ENCODE results near the gene HIBADH.

The HIBADH gene

DNA sequence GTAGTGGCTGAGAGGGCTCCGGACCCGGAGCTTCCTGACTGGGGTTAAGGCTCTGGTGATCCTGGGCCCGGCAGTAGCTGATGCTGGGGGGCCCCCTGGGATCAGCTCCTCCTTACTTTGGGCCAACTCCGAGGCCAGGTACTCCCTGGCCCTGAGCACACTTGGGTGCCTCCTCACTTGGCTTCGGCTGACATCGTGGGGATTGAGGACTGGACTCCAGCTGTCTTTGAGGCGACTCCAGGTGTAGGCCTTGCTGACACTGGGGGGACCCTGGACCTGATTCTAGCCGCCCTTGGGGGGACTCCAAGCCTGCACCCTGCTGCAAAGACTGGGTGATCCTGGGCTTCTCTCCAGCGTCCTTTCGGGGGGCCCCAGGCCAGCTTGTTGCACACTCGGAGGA lies 170.5 kb downstream of the HIBADH start:
- no peaks in the 10 kb centered on the region for H3K36me3 ChIP-seq (ENCODE audit: control insufficient read depth in 2 of 2, insufficient read depth in 1 of 2, low read length in 2 of 2)
- no peak overlapping the region for H3K27ac ChIP-seq (ENCODE audit: extremely low read depth, low read depth, low read length)
- H3K4me3 ChIP-seq (ENCODE audit: low read depth, low read length), result no peak overlapping the region
- H3K4me1 ChIP-seq (ENCODE audit: control insufficient read depth, insufficient read depth, low read length), result no peaks in the 10 kb centered on the region
- H3K9me3 ChIP-seq (ENCODE audit: control insufficient read depth, insufficient read depth, low read depth, low read length), result no peaks in the 10 kb centered on the region
- CTCF ChIA-PET, result no interaction called here
- TF ChIP-seq ZNF416 (tag by site-specific recombination; IDR thresholded peaks at IDR 0.05), result no peak
- POLR2A ChIA-PET, result no interaction called here

DNA sequence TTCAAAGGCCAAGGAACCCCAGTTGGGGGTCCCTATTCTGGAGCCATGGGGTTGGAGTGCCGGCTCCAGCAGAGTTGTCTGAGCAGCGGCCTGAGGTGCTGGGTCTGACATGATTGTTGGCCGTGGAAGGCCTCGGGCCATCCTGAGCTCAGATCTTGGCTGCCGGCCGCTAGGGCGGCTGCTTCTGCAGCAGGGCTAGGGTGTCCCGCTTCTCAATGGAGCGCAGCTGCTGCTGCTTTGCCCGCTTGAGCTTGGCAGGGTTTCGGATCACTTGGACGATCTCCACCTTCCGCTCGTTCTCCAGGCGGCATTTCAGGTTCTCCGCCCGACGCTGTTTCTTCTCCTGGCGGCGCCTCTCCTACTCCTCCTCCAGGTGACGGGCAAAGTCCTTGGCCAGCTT lies 171.1 kb downstream of the HIBADH start:
- no peaks in the 10 kb centered on the region for H3K4me1 ChIP-seq (ENCODE audit: control insufficient read depth, insufficient read depth, low read length)
- CTCF ChIA-PET, result no interaction called here
- H3K4me3 ChIP-seq (ENCODE audit: low read depth, low read length), result no peak overlapping the region
- H3K36me3 ChIP-seq (ENCODE audit: control insufficient read depth in 2 of 2, insufficient read depth in 1 of 2, low read length in 2 of 2), result no peaks in the 10 kb centered on the region
- no peak for TF ChIP-seq ZFP3 (tag by site-specific recombination; IDR thresholded peaks at IDR 0.05; ENCODE audit: low read depth)
- no peak for TF ChIP-seq ZNF114 (tag by site-specific recombination; IDR thresholded peaks at IDR 0.05)
- no peak for TF ChIP-seq ZNF561 (tag by site-specific recombination; IDR thresholded peaks at IDR 0.05; ENCODE audit: borderline replicate concordance)
- TF ChIP-seq ZNF214 (tag by site-specific recombination; IDR thresholded peaks at IDR 0.05; ENCODE audit: borderline replicate concordance), result no peak
- TF ChIP-seq KLF10 (tag by site-specific recombination; IDR thresholded peaks at IDR 0.05), result no peak
- no peak for TF ChIP-seq PRDM1 (tag by site-specific recombination; IDR thresholded peaks at IDR 0.05)
- TF ChIP-seq PRDM10 (tag by site-specific recombination; IDR thresholded peaks at IDR 0.05), result no peak
- no peak for TF ChIP-seq ZNF843 (tag by site-specific recombination; IDR thresholded peaks at IDR 0.05)
- TF ChIP-seq, protein P1, sequence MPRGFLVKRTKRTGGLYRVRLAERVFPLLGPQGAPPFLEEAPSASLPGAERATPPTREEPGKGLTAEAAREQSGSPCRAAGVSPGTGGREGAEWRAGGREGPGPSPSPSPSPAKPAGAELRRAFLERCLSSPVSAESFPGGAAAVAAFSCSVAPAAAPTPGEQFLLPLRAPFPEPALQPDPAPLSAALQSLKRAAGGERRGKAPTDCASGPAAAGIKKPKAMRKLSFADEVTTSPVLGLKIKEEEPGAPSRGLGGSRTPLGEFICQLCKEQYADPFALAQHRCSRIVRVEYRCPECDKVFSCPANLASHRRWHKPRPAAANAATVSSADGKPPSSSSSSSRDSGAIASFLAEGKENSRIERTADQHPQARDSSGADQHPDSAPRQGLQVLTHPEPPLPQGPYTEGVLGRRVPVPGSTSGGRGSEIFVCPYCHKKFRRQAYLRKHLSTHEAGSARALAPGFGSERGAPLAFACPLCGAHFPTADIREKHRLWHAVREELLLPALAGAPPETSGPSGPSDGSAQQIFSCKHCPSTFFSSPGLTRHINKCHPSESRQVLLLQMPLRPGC (tag by site-specific recombination; IDR thresholded peaks at IDR 0.05), result no peak
- no peak for TF ChIP-seq ZNF776 (tag by site-specific recombination; IDR thresholded peaks at IDR 0.05; ENCODE audit: borderline replicate concordance)
- no peak for TF ChIP-seq ZNF76 (tag by site-specific recombination; IDR thresholded peaks at IDR 0.05; ENCODE audit: borderline replicate concordance, low read depth)
- TF ChIP-seq ZNF174 (tag by site-specific recombination; IDR thresholded peaks at IDR 0.05), result no peak
- TF ChIP-seq ZNF266 (tag by site-specific recombination; IDR thresholded peaks at IDR 0.05; ENCODE audit: low read depth), result no peak
- no peak for TF ChIP-seq ZNF302 (tag by site-specific recombination; IDR thresholded peaks at IDR 0.05; ENCODE audit: low read depth)
- TF ChIP-seq ZNF157 (tag by site-specific recombination; IDR thresholded peaks at IDR 0.05), result no peak
- TF ChIP-seq EGR2 (tag by site-specific recombination; IDR thresholded peaks at IDR 0.05; ENCODE audit: low read depth), result no peak
- no peak for TF ChIP-seq BCL11A (tag by site-specific recombination; IDR thresholded peaks at IDR 0.05; ENCODE audit: low read depth)
- no peaks in the 10 kb centered on the region for H3K9me3 ChIP-seq (ENCODE audit: control insufficient read depth, insufficient read depth, low read depth, low read length)
- POLR2A ChIA-PET, result no interaction called here
- H3K27ac ChIP-seq (ENCODE audit: extremely low read depth, low read depth, low read length), result no peak overlapping the region

GRCh38 chr7:27487509-27487908 lies 175.2 kb downstream of the HIBADH start:
- ChIA-PET CTCF (interaction anchor here (0.6 to 0.7 kb wide), 2 partner anchors 57 to 111 kb away, joined by 3 read pairs; no protein-coding TSS in a partner anchor), POLR2A (no interaction called here)
- H3K4me3 ChIP-seq (ENCODE audit: low read depth, low read length), result no peak overlapping the region
- no peaks in the 10 kb centered on the region for H3K4me1 ChIP-seq (ENCODE audit: control insufficient read depth, insufficient read depth, low read length)
- no peak overlapping the region for H3K27ac ChIP-seq (ENCODE audit: extremely low read depth, low read depth, low read length)
- H3K9me3 ChIP-seq (ENCODE audit: control insufficient read depth, insufficient read depth, low read depth, low read length), result no peaks in the 10 kb centered on the region
- H3K36me3 ChIP-seq (ENCODE audit: control insufficient read depth in 2 of 2, insufficient read depth in 1 of 2, low read length in 2 of 2), result no peaks in the 10 kb centered on the region
- TF ChIP-seq ZNF423 (tag by site-specific recombination; IDR thresholded peaks at IDR 0.05) (no peak), ZNF560 (tag by site-specific recombination; IDR thresholded peaks at IDR 0.05; ENCODE audit: borderline replicate concordance) (no peak), ZSCAN30 (tag by site-specific recombination; IDR thresholded peaks at IDR 0.05) (no peak), ZNF132 (tag by site-specific recombination; IDR thresholded peaks at IDR 0.05; ENCODE audit: borderline replicate concordance) (no peak)
- TF ChIP-seq, protein P2, sequence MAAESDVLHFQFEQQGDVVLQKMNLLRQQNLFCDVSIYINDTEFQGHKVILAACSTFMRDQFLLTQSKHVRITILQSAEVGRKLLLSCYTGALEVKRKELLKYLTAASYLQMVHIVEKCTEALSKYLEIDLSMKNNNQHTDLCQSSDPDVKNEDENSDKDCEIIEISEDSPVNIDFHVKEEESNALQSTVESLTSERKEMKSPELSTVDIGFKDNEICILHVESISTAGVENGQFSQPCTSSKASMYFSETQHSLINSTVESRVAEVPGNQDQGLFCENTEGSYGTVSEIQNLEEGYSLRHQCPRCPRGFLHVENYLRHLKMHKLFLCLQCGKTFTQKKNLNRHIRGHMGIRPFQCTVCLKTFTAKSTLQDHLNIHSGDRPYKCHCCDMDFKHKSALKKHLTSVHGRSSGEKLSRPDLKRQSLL (tag by site-specific recombination; IDR thresholded peaks at IDR 0.05), result no peak
- TF ChIP-seq, protein P3, sequence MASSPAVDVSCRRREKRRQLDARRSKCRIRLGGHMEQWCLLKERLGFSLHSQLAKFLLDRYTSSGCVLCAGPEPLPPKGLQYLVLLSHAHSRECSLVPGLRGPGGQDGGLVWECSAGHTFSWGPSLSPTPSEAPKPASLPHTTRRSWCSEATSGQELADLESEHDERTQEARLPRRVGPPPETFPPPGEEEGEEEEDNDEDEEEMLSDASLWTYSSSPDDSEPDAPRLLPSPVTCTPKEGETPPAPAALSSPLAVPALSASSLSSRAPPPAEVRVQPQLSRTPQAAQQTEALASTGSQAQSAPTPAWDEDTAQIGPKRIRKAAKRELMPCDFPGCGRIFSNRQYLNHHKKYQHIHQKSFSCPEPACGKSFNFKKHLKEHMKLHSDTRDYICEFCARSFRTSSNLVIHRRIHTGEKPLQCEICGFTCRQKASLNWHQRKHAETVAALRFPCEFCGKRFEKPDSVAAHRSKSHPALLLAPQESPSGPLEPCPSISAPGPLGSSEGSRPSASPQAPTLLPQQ (tag by site-specific recombination; IDR thresholded peaks at IDR 0.05), result no peak

All from HEK293 (cell line).